Duodenal mucosa (tissue), 2 donors: ENCODE data around the gene RRAD.

ENCODE experiments used
- H3K27ac ChIP-seq: one replicate; pipeline ENCODE4 v1.7.0; 2013; ENCODE audit warnings: low read depth, low read length
- H3K27me3 ChIP-seq, 2 donors: one replicate each; pipeline ENCODE4 v1.7.0; 2013; ENCODE audit warnings: low read length in 2 of 2, control low read depth in 1 of 2; ENCODE audit not compliant: insufficient read depth in 2 of 2, control insufficient read depth in 1 of 2
- H3K36me3 ChIP-seq, 2 donors: one replicate each; pipeline ENCODE4 v1.7.0; 2013; ENCODE audit warnings: low read length in 2 of 2, control low read depth in 1 of 2; ENCODE audit not compliant: insufficient read depth in 2 of 2, control insufficient read depth in 1 of 2
- H3K4me1 ChIP-seq, 2 donors: one replicate each; pipeline ENCODE4 v1.7.0; 2013; ENCODE audit warnings: low read length in 2 of 2, control low read depth in 1 of 2; ENCODE audit not compliant: insufficient read depth in 2 of 2, control insufficient read depth in 1 of 2
- H3K4me3 ChIP-seq, 2 donors: one replicate each; pipeline ENCODE4 v1.7.0; 2013; ENCODE audit warnings: low read length in 2 of 2, low read depth in 1 of 2
- H3K9ac ChIP-seq, 2 donors: one replicate each; pipeline ENCODE4 v1.7.0; 2013; ENCODE audit warnings: low read length in 2 of 2, low read depth in 1 of 2
- H3K9me3 ChIP-seq, 2 donors: one replicate each; pipeline ENCODE4 v1.7.0; 2013; ENCODE audit warnings: low read length in 2 of 2, control low read depth in 1 of 2; ENCODE audit not compliant: control insufficient read depth in 1 of 2

Gene RRAD

DNA sequence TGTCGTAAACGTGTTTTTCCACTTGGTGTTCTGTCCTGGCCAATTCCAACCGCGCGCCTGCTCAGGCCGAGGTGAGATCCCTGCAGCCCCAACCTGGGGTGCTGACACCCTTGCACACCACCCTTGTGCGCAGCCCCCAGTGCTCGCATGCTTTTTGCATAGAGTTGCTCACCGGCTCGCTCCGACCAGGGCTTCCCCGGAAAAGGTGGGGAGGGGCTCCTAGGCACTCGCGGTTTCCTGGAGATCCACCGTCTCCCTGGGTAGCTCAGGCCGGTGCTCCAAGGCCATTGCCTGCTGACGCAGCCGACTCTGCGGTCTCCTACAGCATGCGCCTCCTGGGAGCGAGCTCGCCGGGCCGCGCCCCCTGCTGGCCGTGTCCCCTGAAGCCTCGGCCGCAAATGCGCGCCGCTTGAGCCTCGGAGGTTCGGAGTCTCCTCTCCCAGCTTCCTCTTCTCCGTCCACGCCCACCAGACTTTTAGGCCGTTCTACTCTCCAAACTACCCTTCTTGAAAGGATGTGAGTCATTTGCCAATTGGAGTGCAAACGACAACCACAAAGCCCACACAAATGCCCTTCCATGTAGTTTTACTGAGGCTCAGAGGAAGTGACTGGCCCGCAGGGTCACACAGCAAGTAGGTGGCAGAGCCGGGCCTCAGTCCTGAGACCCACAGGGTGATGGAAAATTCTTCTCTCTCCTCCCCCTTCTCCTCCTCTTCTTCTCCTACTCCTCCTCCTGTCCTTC, 52.2 kb downstream of the RRAD start:
- no peaks in the 10 kb centered on the region for H3K36me3 ChIP-seq
- peak overlapping the region; percentile 36 to 68 for H3K4me3 ChIP-seq
- peak overlapping the region; percentile 41 for H3K27ac ChIP-seq
- H3K9me3 ChIP-seq, result no peaks in the 10 kb centered on the region
- H3K4me1 ChIP-seq, result peaks cover 19 to 22% of the 10 kb centered on the region in 2 donors
- H3K27me3 ChIP-seq, result no peaks in the 10 kb centered on the region
- H3K9ac ChIP-seq, result peak overlapping the region; percentile 7 to 71

DNA sequence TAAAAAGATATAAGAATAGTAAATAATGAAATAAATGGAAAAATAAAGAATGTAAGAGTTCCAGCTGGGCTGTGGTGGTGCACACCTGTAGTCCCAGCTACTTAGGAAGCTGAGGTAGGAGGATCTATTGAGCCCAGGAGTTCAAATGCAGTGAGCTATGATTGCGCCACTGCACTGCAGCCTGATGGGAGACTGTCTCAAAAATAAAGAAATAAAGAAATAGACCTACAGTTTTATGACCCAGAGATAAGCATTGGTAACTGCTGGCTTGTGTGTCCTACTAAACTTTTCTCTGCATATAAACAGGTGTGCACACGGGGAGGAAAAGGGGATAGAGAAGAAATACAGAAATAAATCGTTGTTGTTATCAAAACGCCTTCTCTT, 52.8 kb downstream of the RRAD start:
- no peaks in the 10 kb centered on the region for H3K9me3 ChIP-seq
- no peaks in the 10 kb centered on the region for H3K36me3 ChIP-seq
- H3K27ac ChIP-seq, result peak overlapping the region; percentile 41
- peaks cover 17 to 19% of the 10 kb centered on the region in 2 donors for H3K4me1 ChIP-seq
- H3K9ac ChIP-seq, result peak overlapping the region; percentile 7 to 71
- no peaks in the 10 kb centered on the region for H3K27me3 ChIP-seq
- H3K4me3 ChIP-seq, result peak overlapping the region; percentile 36 to 68

GRCh38 chr16:66871840-66872239, 53.5 kb downstream of the RRAD start:
- Histone ChIP-seq H3K27me3 (no peaks in the 10 kb centered on the region), H3K9me3 (no peaks in the 10 kb centered on the region), H3K27ac (no peak overlapping the region), H3K4me3 (no peak overlapping the region), H3K9ac (peak overlapping the region in 1 of 2 donors; percentile 21), H3K36me3 (no peaks in the 10 kb centered on the region), H3K4me1 (peaks cover 17 to 19% of the 10 kb centered on the region in 2 donors)
